ENCODE measurements around the gene TET2.

TET2 gene

GRCh38 chr4:105146276-105147015 lies at the start of gene TET2:
TET2 (plus strand) TSS chr4:105146876; CDS start chr4:105233943, 87,067 bp downstream.
- FAIRE-seq: peak; percentile 48
- DNase-seq (ENCODE audit: low spot score): peak; percentile 81

- DNase-seq (ENCODE audit: low spot score) (no peak), FAIRE-seq (no peak)
Measured at GRCh38 chr4:105102016-105102415, 44.7 kb upstream of the TET2 start.

- DNase-seq (ENCODE audit: low spot score) (no peak), FAIRE-seq (no peak)
Measured at GRCh38 chr4:105106426-105106825, 40.2 kb upstream of the TET2 start.

- DNase-seq (ENCODE audit: low spot score): no peak
- FAIRE-seq: no peak
Measured at GRCh38 chr4:105107095-105107856, 39.4 kb upstream of the TET2 start.

- DNase-seq (ENCODE audit: low spot score): no peak
- no peak for FAIRE-seq
Measured at GRCh38 chr4:105108971-105109370, 37.7 kb upstream of the TET2 start.

GRCh38 chr4:105112274-105112673 lies 34.4 kb upstream of the TET2 start:
- FAIRE-seq (no peak), DNase-seq (ENCODE audit: low spot score) (no peak)

- DNase-seq (ENCODE audit: low spot score) (no peak), FAIRE-seq (no peak)
Measured at GRCh38 chr4:105113800-105114199, 32.9 kb upstream of the TET2 start.

- DNase-seq (ENCODE audit: low spot score): no peak
- FAIRE-seq: no peak
Measured at GRCh38 chr4:105116616-105117319, 29.9 kb upstream of the TET2 start.

GRCh38 chr4:105119356-105119755 lies 27.3 kb upstream of the TET2 start:
- no peak for FAIRE-seq
- no peak for DNase-seq (ENCODE audit: low spot score)

GRCh38 chr4:105120626-105121025 lies 26.1 kb upstream of the TET2 start:
- FAIRE-seq (no peak), DNase-seq (ENCODE audit: low spot score) (no peak)

GRCh38 chr4:105122350-105122749 lies 24.3 kb upstream of the TET2 start:
- no peak for FAIRE-seq
- peak; percentile 66 for DNase-seq (ENCODE audit: low spot score)

- FAIRE-seq: no peak
Measured at GRCh38 chr4:105126311-105127169, 20.1 kb upstream of the TET2 start.

GRCh38 chr4:105127170-105127445 lies 19.6 kb upstream of the TET2 start:
- FAIRE-seq (no peak), DNase-seq (ENCODE audit: low spot score) (no peak)

More at GRCh38 chr4:105126311-105127169, 20.1 kb upstream of the TET2 start:
- DNase-seq (ENCODE audit: low spot score): no peak

- FAIRE-seq (no peak), DNase-seq (ENCODE audit: low spot score) (no peak)
Measured at GRCh38 chr4:105128208-105128607, 18.5 kb upstream of the TET2 start.

- no peak for FAIRE-seq
- no peak for DNase-seq (ENCODE audit: low spot score)
Measured at GRCh38 chr4:105129286-105130040, 17.2 kb upstream of the TET2 start.

- FAIRE-seq: no peak
Measured at GRCh38 chr4:105130945-105131344, 15.7 kb upstream of the TET2 start.

GRCh38 chr4:105133976-105134375 lies 12.7 kb upstream of the TET2 start:
- FAIRE-seq: no peak
- no peak for DNase-seq (ENCODE audit: low spot score)

More at GRCh38 chr4:105130945-105131344, 15.7 kb upstream of the TET2 start:
- no peak for DNase-seq (ENCODE audit: low spot score)

GRCh38 chr4:105135785-105136184 lies 10.9 kb upstream of the TET2 start:
- DNase-seq (ENCODE audit: low spot score) (no peak), FAIRE-seq (no peak)

GRCh38 chr4:105137121-105137875 lies 9.4 kb upstream of the TET2 start:
- DNase-seq (ENCODE audit: low spot score): no peak
- no peak for FAIRE-seq

GRCh38 chr4:105139646-105140045 lies 7.0 kb upstream of the TET2 start:
- DNase-seq (ENCODE audit: low spot score) (no peak), FAIRE-seq (no peak)
